ENCODE results near the gene PACS2.

Gene PACS2

GRCh38 chr14:105394714-105395537, 80.4 kb downstream of the PACS2 start:
- no peak for TF ChIP-seq CTCF (IDR thresholded peaks at IDR 0.05; ENCODE audit: insufficient read depth, low read depth, low read length, missing control alignments)
- no peak for DNase-seq (ENCODE audit: low read depth)
- H3K4me3 ChIP-seq (ENCODE audit: low read length): no peak overlapping the region

- no peak overlapping the region for H3K4me3 ChIP-seq (ENCODE audit: low read length)
- DNase-seq (ENCODE audit: low read depth): no peak
- TF ChIP-seq CTCF (IDR thresholded peaks at IDR 0.05; ENCODE audit: insufficient read depth, low read depth, low read length, missing control alignments): no peak
Measured at GRCh38 chr14:105395538-105395854, 80.9 kb downstream of the PACS2 start.

- TF ChIP-seq CTCF (IDR thresholded peaks at IDR 0.05; ENCODE audit: insufficient read depth, low read depth, low read length, missing control alignments): no peak
- peak overlapping the region; percentile 66 for H3K4me3 ChIP-seq (ENCODE audit: low read length)
- DNase-seq (ENCODE audit: low read depth): no peak
Measured at GRCh38 chr14:105397350-105397931, 82.9 kb downstream of the PACS2 start.

DNA sequence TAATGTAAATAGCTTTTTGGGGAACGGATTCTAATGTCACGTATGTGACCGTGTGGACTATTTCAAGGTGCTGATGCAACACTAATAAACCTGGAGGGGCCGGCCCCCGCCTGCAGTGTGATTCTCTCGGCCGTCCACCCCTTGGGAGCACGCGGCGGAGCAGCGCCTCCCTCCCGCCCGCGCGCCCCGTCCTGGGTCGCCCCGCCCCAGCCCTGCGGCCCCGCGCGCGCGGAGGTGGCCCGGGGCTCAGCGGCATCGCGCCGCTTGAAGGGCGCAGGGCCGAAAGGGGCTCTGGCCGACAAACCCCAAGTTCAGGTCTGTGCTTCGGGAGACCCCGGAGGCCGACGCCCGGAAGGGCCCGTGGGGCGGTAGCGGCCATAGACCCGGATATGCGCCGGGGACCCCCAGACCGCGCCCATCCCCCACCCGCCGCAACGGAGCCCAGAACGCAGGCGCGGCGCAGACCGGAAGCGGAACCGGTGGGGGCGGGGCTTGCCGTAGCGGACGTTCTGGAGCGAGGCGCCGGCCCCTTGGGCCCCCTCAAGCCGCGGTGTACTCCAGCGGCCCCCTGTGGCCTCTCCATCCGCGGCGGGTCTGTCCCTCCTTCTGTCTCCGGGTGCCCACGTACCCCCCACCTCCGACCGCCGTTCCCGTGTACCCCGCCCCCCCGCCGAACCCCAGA, 83.6 kb downstream of the PACS2 start, which contains the start of gene TEX22:
TEX22 (plus strand) TSS at position 495 of the 682 bp plus-strand sequence. CDS start 803 bp downstream, outside the sequence.
- H3K4me3 ChIP-seq (ENCODE audit: low read length): peak within 1 kb of the TSS; percentile 66
- DNase-seq (ENCODE audit: low read depth): peak; percentile 60
- no peak for TF ChIP-seq CTCF (IDR thresholded peaks at IDR 0.05; ENCODE audit: insufficient read depth, low read depth, low read length, missing control alignments)

GRCh38 chr14:105398726-105399465, 84.3 kb downstream of the PACS2 start:
- peak overlapping the region; percentile 66 for H3K4me3 ChIP-seq (ENCODE audit: low read length)
- no peak for DNase-seq (ENCODE audit: low read depth)
- TF ChIP-seq CTCF (IDR thresholded peaks at IDR 0.05; ENCODE audit: insufficient read depth, low read depth, low read length, missing control alignments): no peak

DNA sequence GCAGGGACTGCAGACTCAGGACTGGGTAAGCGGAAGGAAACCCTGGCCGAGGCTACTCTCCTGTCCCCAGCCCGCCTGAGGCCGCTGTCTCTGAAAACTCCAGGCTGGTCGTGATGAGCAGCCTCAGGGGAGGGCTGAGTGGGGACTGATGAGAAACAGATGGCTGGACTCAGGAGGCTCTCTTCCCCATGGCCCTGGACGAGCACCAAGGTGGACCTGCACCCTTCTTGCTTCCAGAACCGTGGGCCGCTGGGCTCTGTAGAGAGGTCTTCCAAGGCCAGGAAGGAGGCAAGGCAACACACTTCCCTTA, 84.9 kb downstream of the PACS2 start:
- no peak for TF ChIP-seq CTCF (IDR thresholded peaks at IDR 0.05; ENCODE audit: insufficient read depth, low read depth, low read length, missing control alignments)
- DNase-seq (ENCODE audit: low read depth): no peak
- peak overlapping the region; percentile 66 for H3K4me3 ChIP-seq (ENCODE audit: low read length)

Data from epithelial cell of esophagus (primary cell).